Measurements from ENCODE around the gene SYNE3.

Gene SYNE3

GRCh38 chr14:95488376-95489213 lies 27.9 kb downstream of the SYNE3 start:
- peak overlapping the region; percentile 53 for H3K4me3 ChIP-seq (ENCODE audit: low read depth, low read length, poor library complexity, severe bottlenecking)
- H3K36me3 ChIP-seq (ENCODE audit: insufficient read depth, low read length): no peaks in the 10 kb centered on the region
- TF ChIP-seq EZH2 (IDR thresholded peaks at IDR 0.05; ENCODE audit: borderline replicate concordance, low read length) (no peak), CTCF (IDR thresholded peaks at IDR 0.05; ENCODE audit: low read length) (no peak)
- no peaks in the 10 kb centered on the region for H3K79me2 ChIP-seq (ENCODE audit: insufficient read depth, low read length)
- H3K9me3 ChIP-seq (ENCODE audit: low read length): no peaks in the 10 kb centered on the region
- peak overlapping the region; percentile 91 for H3K27ac ChIP-seq (ENCODE audit: low read depth, low read length, poor library complexity, severe bottlenecking)
- peaks cover 58% of the 10 kb centered on the region for H3K4me1 ChIP-seq (ENCODE audit: insufficient read depth, low read length, severe bottlenecking)
- no peaks in the 10 kb centered on the region for H3F3A ChIP-seq (ENCODE audit: insufficient read depth, low read length)
- no peak overlapping the region for H2AFZ ChIP-seq (ENCODE audit: low read length)
- H4K20me1 ChIP-seq (ENCODE audit: insufficient read depth, low read length): no peaks in the 10 kb centered on the region
- peak overlapping the region; percentile 61 for H3K4me2 ChIP-seq (ENCODE audit: low read length)
- H3K27me3 ChIP-seq (ENCODE audit: insufficient read depth, low read length): no peaks in the 10 kb centered on the region
- peak overlapping the region; percentile 38; the same call in 1 of the 2 replicates for H3K9ac ChIP-seq (ENCODE audit: low read length)
- H3K9me2 ChIP-seq (ENCODE audit: low read depth, low read length): no peaks in the 10 kb centered on the region

GRCh38 chr14:95487669-95488084 lies 28.8 kb downstream of the SYNE3 start:
- Histone ChIP-seq H3K9me3 (ENCODE audit: low read length) (no peaks in the 10 kb centered on the region), H4K20me1 (ENCODE audit: insufficient read depth, low read length) (no peaks in the 10 kb centered on the region), H3K79me2 (ENCODE audit: insufficient read depth, low read length) (no peaks in the 10 kb centered on the region), H3K4me3 (ENCODE audit: low read depth, low read length, poor library complexity, severe bottlenecking) (peak overlapping the region; percentile 53), H3K27ac (ENCODE audit: low read depth, low read length, poor library complexity, severe bottlenecking) (peak overlapping the region; percentile 91), H3K4me2 (ENCODE audit: low read length) (peak overlapping the region; percentile 61), H3K9ac (ENCODE audit: low read length) (peak overlapping the region; percentile 43; the same call in 1 of the 2 replicates), H3K4me1 (ENCODE audit: insufficient read depth, low read length, severe bottlenecking) (peaks cover 58% of the 10 kb centered on the region), H3K27me3 (ENCODE audit: insufficient read depth, low read length) (no peaks in the 10 kb centered on the region), H3F3A (ENCODE audit: insufficient read depth, low read length) (no peaks in the 10 kb centered on the region), H2AFZ (ENCODE audit: low read length) (no peak overlapping the region), H3K36me3 (ENCODE audit: insufficient read depth, low read length) (no peaks in the 10 kb centered on the region), H3K9me2 (ENCODE audit: low read depth, low read length) (no peaks in the 10 kb centered on the region)
- TF ChIP-seq CTCF (IDR thresholded peaks at IDR 0.05; ENCODE audit: low read length) (no peak), EZH2 (IDR thresholded peaks at IDR 0.05; ENCODE audit: borderline replicate concordance, low read length) (no peak)

- no peaks in the 10 kb centered on the region for H3K36me3 ChIP-seq (ENCODE audit: insufficient read depth, low read length)
- peak overlapping the region; percentile 43; the same call in 1 of the 2 replicates for H3K9ac ChIP-seq (ENCODE audit: low read length)
- peak overlapping the region; percentile 91 for H3K27ac ChIP-seq (ENCODE audit: low read depth, low read length, poor library complexity, severe bottlenecking)
- TF ChIP-seq EZH2 (IDR thresholded peaks at IDR 0.05; ENCODE audit: borderline replicate concordance, low read length): no peak
- no peak for TF ChIP-seq CTCF (IDR thresholded peaks at IDR 0.05; ENCODE audit: low read length)
- no peaks in the 10 kb centered on the region for H3K9me2 ChIP-seq (ENCODE audit: low read depth, low read length)
- no peak overlapping the region for H2AFZ ChIP-seq (ENCODE audit: low read length)
- H3K27me3 ChIP-seq (ENCODE audit: insufficient read depth, low read length): no peaks in the 10 kb centered on the region
- no peaks in the 10 kb centered on the region for H4K20me1 ChIP-seq (ENCODE audit: insufficient read depth, low read length)
- no peaks in the 10 kb centered on the region for H3F3A ChIP-seq (ENCODE audit: insufficient read depth, low read length)
- peaks cover 58% of the 10 kb centered on the region for H3K4me1 ChIP-seq (ENCODE audit: insufficient read depth, low read length, severe bottlenecking)
- no peaks in the 10 kb centered on the region for H3K9me3 ChIP-seq (ENCODE audit: low read length)
- no peaks in the 10 kb centered on the region for H3K79me2 ChIP-seq (ENCODE audit: insufficient read depth, low read length)
- peak overlapping the region; percentile 61 for H3K4me2 ChIP-seq (ENCODE audit: low read length)
- H3K4me3 ChIP-seq (ENCODE audit: low read depth, low read length, poor library complexity, severe bottlenecking): peak overlapping the region; percentile 53
Measured at GRCh38 chr14:95486875-95487668, 29.4 kb downstream of the SYNE3 start.

All from OCI-LY1 (cell line).